RWPE2 (cell line): ENCODE data around the gene ATXN7L1.

Experiments
- ATAC-seq: fragments of 200-7000 bp; cut with Tn5 transposase; 3 replicates; pipeline ENCODE4 v1.9.1; 2021; ENCODE audit warnings: low read depth
- DNase-seq: peaks from one replicate; pipeline ENCODE4 v3.0.0-alpha.2; 2020; ENCODE audit warnings: low spot score
- H3K27ac ChIP-seq: fragments of 450-650 bp; 2 replicates; pipeline ENCODE4 v1.5.1; 2017; ENCODE audit warnings: mild to moderate bottlenecking; ENCODE audit not compliant: poor library complexity, severe bottlenecking
- H3K27me3 ChIP-seq: fragments of 250-450 bp; sonication (Bioruptor Pico); 2 replicates; pipeline ENCODE4 v1.5.1; 2021; ENCODE audit warnings: mild to moderate bottlenecking, moderate library complexity; ENCODE audit not compliant: insufficient read depth, poor library complexity, severe bottlenecking
- H3K36me3 ChIP-seq: fragments of 250-450 bp; sonication (Bioruptor Pico); 2 replicates; pipeline ENCODE4 v1.5.1; 2020; ENCODE audit warnings: low read depth, mild to moderate bottlenecking, moderate library complexity
- H3K4me1 ChIP-seq: fragments of 250-450 bp; sonication (Bioruptor Pico); 2 replicates; pipeline ENCODE4 v1.5.1; 2021; ENCODE audit warnings: mild to moderate bottlenecking, moderate library complexity; ENCODE audit not compliant: insufficient read depth, poor library complexity, severe bottlenecking
- H3K4me3 ChIP-seq: fragments of 250-450 bp; sonication (Bioruptor Pico); 2 replicates; pipeline ENCODE4 v1.5.1; 2021; ENCODE audit warnings: mild to moderate bottlenecking, moderate library complexity; ENCODE audit not compliant: severe bottlenecking
- H3K9me3 ChIP-seq: fragments of 250-450 bp; sonication (Bioruptor Pico); 2 replicates; pipeline ENCODE4 v1.5.1; 2021; ENCODE audit warnings: mild to moderate bottlenecking, moderate library complexity; ENCODE audit not compliant: severe bottlenecking
- CTCF ChIP-seq: fragments of 450-650 bp; IDR thresholded peaks from one replicate; pipeline ENCODE4 v1.5.1; 2017; ENCODE audit warnings: mild to moderate bottlenecking, moderate library complexity; ENCODE audit not compliant: poor library complexity, severe bottlenecking

Gene ATXN7L1

DNA sequence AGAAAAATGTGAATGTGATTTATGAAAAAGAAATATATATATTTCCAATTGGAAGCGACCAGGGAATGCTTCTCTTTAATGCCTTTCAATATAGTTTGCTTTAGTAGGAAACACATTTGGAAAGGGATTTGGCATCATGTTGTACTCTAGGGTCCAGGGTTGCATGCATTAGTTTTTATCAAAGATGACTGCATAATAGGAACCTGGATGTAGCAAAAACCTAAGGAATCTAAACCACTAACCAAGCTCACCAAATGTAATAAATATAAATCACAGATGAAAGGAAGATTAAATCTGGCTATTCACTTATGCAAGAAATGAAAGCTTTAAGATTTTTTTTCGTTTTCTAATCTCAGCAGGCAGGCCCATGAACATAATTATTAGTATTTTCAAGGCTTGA is 120.0 kb downstream of the ATXN7L1 start:
- DNase-seq (no peak), ATAC-seq (no peak)
- no peaks in the 10 kb centered on the region for H3K36me3 ChIP-seq
- H3K27me3 ChIP-seq: no peaks in the 10 kb centered on the region
- H3K4me1 ChIP-seq: no peaks in the 10 kb centered on the region
- no peak overlapping the region for H3K27ac ChIP-seq
- H3K9me3 ChIP-seq: no peaks in the 10 kb centered on the region
- no peak for TF ChIP-seq CTCF
- no peak overlapping the region for H3K4me3 ChIP-seq

- no peak for ATAC-seq
- TF ChIP-seq CTCF: no peak
- H3K27me3 ChIP-seq: no peaks in the 10 kb centered on the region
These were observed 123.6 kb downstream of the ATXN7L1 start for GRCh38 chr7:105752671-105753275.

GRCh38 chr7:105751054-105751453 is 125.3 kb downstream of the ATXN7L1 start:
- no peak for TF ChIP-seq CTCF
- H3K27me3 ChIP-seq: no peaks in the 10 kb centered on the region
- H3K27ac ChIP-seq: no peak overlapping the region
- no peaks in the 10 kb centered on the region for H3K9me3 ChIP-seq
- no peak for DNase-seq
- ATAC-seq: no peak
- H3K4me3 ChIP-seq: no peak overlapping the region
- no peaks in the 10 kb centered on the region for H3K4me1 ChIP-seq
- H3K36me3 ChIP-seq: no peaks in the 10 kb centered on the region

More at GRCh38 chr7:105752671-105753275, 123.6 kb downstream of the ATXN7L1 start:
- Histone ChIP-seq H3K4me1 (no peaks in the 10 kb centered on the region), H3K9me3 (no peaks in the 10 kb centered on the region), H3K4me3 (no peak overlapping the region), H3K36me3 (no peaks in the 10 kb centered on the region), H3K27ac (no peak overlapping the region)
- no peak for DNase-seq

- no peak for ATAC-seq
These were observed 127.7 kb downstream of the ATXN7L1 start for GRCh38 chr7:105748701-105749100.

More at GRCh38 chr7:105748701-105749100, 127.7 kb downstream of the ATXN7L1 start:
- H3K9me3 ChIP-seq: no peaks in the 10 kb centered on the region
- H3K4me3 ChIP-seq: no peak overlapping the region
- no peaks in the 10 kb centered on the region for H3K36me3 ChIP-seq
- TF ChIP-seq CTCF: no peak
- no peak for DNase-seq
- no peak overlapping the region for H3K27ac ChIP-seq
- H3K27me3 ChIP-seq: no peaks in the 10 kb centered on the region
- no peaks in the 10 kb centered on the region for H3K4me1 ChIP-seq
